Measurements from ENCODE around the gene ENPP6.

The ENPP6 gene

GRCh38 chr4:184248216-184248615 lies 30.5 kb upstream of the ENPP6 start:
- no peaks in the 10 kb centered on the region for H3K9me2 ChIP-seq (replicated peaks; ENCODE audit: insufficient read depth, low read length)
- TF ChIP-seq EZH2phosphoT487 (conservative IDR thresholded peaks at IDR 0.05; ENCODE audit: low read length) = no peak
- no peak for TF ChIP-seq CTCF (IDR thresholded peaks at IDR 0.05; ENCODE audit: insufficient read depth, low read length, poor library complexity, severe bottlenecking)
- no peak overlapping the region for H3K27ac ChIP-seq (ENCODE audit: low read depth, low read length)
- H3K36me3 ChIP-seq (ENCODE audit: low read length) = no peaks in the 10 kb centered on the region
- H2AFZ ChIP-seq (ENCODE audit: low read depth, low read length, severe bottlenecking) = no peak overlapping the region
- no peaks in the 10 kb centered on the region for H3K79me2 ChIP-seq (ENCODE audit: insufficient read depth, low read length)
- H3F3A ChIP-seq (ENCODE audit: insufficient read depth) = peaks cover 4% of the 10 kb centered on the region; the same call in 1 of the 2 replicates
- H3K9me3 ChIP-seq (ENCODE audit: insufficient read depth, low read length) = no peaks in the 10 kb centered on the region
- H3K9ac ChIP-seq (ENCODE audit: low read length) = no peak overlapping the region
- no peaks in the 10 kb centered on the region for H3K27me3 ChIP-seq (ENCODE audit: low read length)
- no peaks in the 10 kb centered on the region for H4K20me1 ChIP-seq (ENCODE audit: low read depth, low read length)
- no peak overlapping the region for H3K4me3 ChIP-seq (ENCODE audit: insufficient read depth, low read length, poor library complexity, severe bottlenecking)
- no peak overlapping the region for H3K4me2 ChIP-seq (ENCODE audit: low read depth, low read length, poor library complexity, severe bottlenecking)

- H3K9me3 ChIP-seq (ENCODE audit: insufficient read depth, low read length) = no peaks in the 10 kb centered on the region
- no peak overlapping the region for H3K9ac ChIP-seq (ENCODE audit: low read length)
- H3K4me3 ChIP-seq (ENCODE audit: insufficient read depth, low read length, poor library complexity, severe bottlenecking) = no peak overlapping the region
- H3F3A ChIP-seq (ENCODE audit: insufficient read depth) = peaks cover 4% of the 10 kb centered on the region; the same call in 1 of the 2 replicates
- TF ChIP-seq CTCF (IDR thresholded peaks at IDR 0.05; ENCODE audit: insufficient read depth, low read length, poor library complexity, severe bottlenecking) (no peak), EZH2phosphoT487 (conservative IDR thresholded peaks at IDR 0.05; ENCODE audit: low read length) (no peak)
- no peak overlapping the region for H3K27ac ChIP-seq (ENCODE audit: low read depth, low read length)
- no peaks in the 10 kb centered on the region for H3K9me2 ChIP-seq (replicated peaks; ENCODE audit: insufficient read depth, low read length)
- H3K4me2 ChIP-seq (ENCODE audit: low read depth, low read length, poor library complexity, severe bottlenecking) = no peak overlapping the region
- no peaks in the 10 kb centered on the region for H3K79me2 ChIP-seq (ENCODE audit: insufficient read depth, low read length)
- no peaks in the 10 kb centered on the region for H3K27me3 ChIP-seq (ENCODE audit: low read length)
- no peak overlapping the region for H2AFZ ChIP-seq (ENCODE audit: low read depth, low read length, severe bottlenecking)
- no peaks in the 10 kb centered on the region for H4K20me1 ChIP-seq (ENCODE audit: low read depth, low read length)
- no peaks in the 10 kb centered on the region for H3K36me3 ChIP-seq (ENCODE audit: low read length)
These were observed 29.7 kb upstream of the ENPP6 start for GRCh38 chr4:184247421-184247820.

- H3F3A ChIP-seq (ENCODE audit: insufficient read depth) = peaks cover 4% of the 10 kb centered on the region; the same call in 1 of the 2 replicates
- no peak for TF ChIP-seq EZH2phosphoT487 (conservative IDR thresholded peaks at IDR 0.05; ENCODE audit: low read length)
- TF ChIP-seq CTCF (IDR thresholded peaks at IDR 0.05; ENCODE audit: insufficient read depth, low read length, poor library complexity, severe bottlenecking) = no peak
- H3K79me2 ChIP-seq (ENCODE audit: insufficient read depth, low read length) = no peaks in the 10 kb centered on the region
- no peaks in the 10 kb centered on the region for H4K20me1 ChIP-seq (ENCODE audit: low read depth, low read length)
- no peaks in the 10 kb centered on the region for H3K27me3 ChIP-seq (ENCODE audit: low read length)
- no peak overlapping the region for H3K27ac ChIP-seq (ENCODE audit: low read depth, low read length)
- no peaks in the 10 kb centered on the region for H3K9me2 ChIP-seq (replicated peaks; ENCODE audit: insufficient read depth, low read length)
- H3K4me2 ChIP-seq (ENCODE audit: low read depth, low read length, poor library complexity, severe bottlenecking) = no peak overlapping the region
- no peak overlapping the region for H2AFZ ChIP-seq (ENCODE audit: low read depth, low read length, severe bottlenecking)
- no peak overlapping the region for H3K9ac ChIP-seq (ENCODE audit: low read length)
- no peaks in the 10 kb centered on the region for H3K36me3 ChIP-seq (ENCODE audit: low read length)
- no peak overlapping the region for H3K4me3 ChIP-seq (ENCODE audit: insufficient read depth, low read length, poor library complexity, severe bottlenecking)
- H3K9me3 ChIP-seq (ENCODE audit: insufficient read depth, low read length) = no peaks in the 10 kb centered on the region
These were observed 28.8 kb upstream of the ENPP6 start for GRCh38 chr4:184246426-184246825.
